Endodermal cell (in vitro differentiated cells): Measurements from ENCODE around the gene ASPG. TPM values are rescaled to one million over a fixed set of nuclear protein-coding genes. Genes with fewer than 3 reads are reported as not detected.
A peak's percentile ranks its signal among the peaks of the same experiment; 100 is the strongest.

Source experiments
- DNase-seq: peaks from one replicate; pipeline ENCODE4 v3.0.0-alpha.2; 2017
- H3K27ac ChIP-seq: 2 replicates; pipeline ENCODE4 v1.5.1; 2013; ENCODE audit warnings: mild to moderate bottlenecking, low read depth, low read length, moderate library complexity
- H3K27me3 ChIP-seq: 2 replicates; pipeline ENCODE4 v1.6.1; 2013; ENCODE audit warnings: mild to moderate bottlenecking, low read length, moderate library complexity; ENCODE audit not compliant: insufficient read depth, control insufficient read depth, poor library complexity, severe bottlenecking
- H3K36me3 ChIP-seq: 2 replicates; pipeline ENCODE4 v1.7.0; 2013; ENCODE audit warnings: mild to moderate bottlenecking, low read length, moderate library complexity; ENCODE audit not compliant: control insufficient read depth, insufficient read depth
- H3K4me1 ChIP-seq: one replicate; pipeline ENCODE4 v1.7.0; 2013; ENCODE audit warnings: low read length; ENCODE audit not compliant: control insufficient read depth, insufficient read depth
- H3K4me3 ChIP-seq: 2 replicates; pipeline ENCODE4 v1.5.1; 2013; ENCODE audit warnings: mild to moderate bottlenecking, low read length, moderate library complexity
- H3K9ac ChIP-seq: 2 replicates; pipeline ENCODE4 v1.6.1; 2013; ENCODE audit warnings: mild to moderate bottlenecking, low read length, moderate library complexity; ENCODE audit not compliant: poor library complexity, severe bottlenecking; ENCODE audit errors: extremely low read depth
- H3K9me3 ChIP-seq: 2 replicates; pipeline ENCODE4 v1.6.1; 2013; ENCODE audit warnings: mild to moderate bottlenecking, low read length, moderate library complexity; ENCODE audit not compliant: control insufficient read depth
- H3K27ac Mint-ChIP-seq: 2 replicates; pipeline ENCODE4 v1.8.0; 2020; ENCODE audit warnings: mixed read lengths
- H3K27me3 Mint-ChIP-seq: 2 replicates; pipeline ENCODE4 v1.8.0; 2021; ENCODE audit warnings: mild to moderate bottlenecking, mixed read lengths; ENCODE audit not compliant: insufficient read depth
- H3K36me3 Mint-ChIP-seq: 2 replicates; pipeline ENCODE4 v1.8.0; 2020; ENCODE audit warnings: low read depth, mixed read lengths
- H3K4me1 Mint-ChIP-seq: 2 replicates; pipeline ENCODE4 v1.8.0; 2020; ENCODE audit warnings: mixed read lengths
- H3K4me3 Mint-ChIP-seq: 2 replicates; pipeline ENCODE4 v1.8.0; 2020; ENCODE audit warnings: mild to moderate bottlenecking, moderate library complexity, mixed read lengths
- H3K9me3 Mint-ChIP-seq: 2 replicates; pipeline ENCODE4 v1.8.0; 2020; ENCODE audit warnings: mild to moderate bottlenecking, mixed read lengths
- CTCF ChIP-seq: fragments of 200-600 bp; sonication (generic); conservative IDR thresholded peaks from 2 replicates; pipeline ENCODE4 v1.5.0; 2021; ENCODE audit warnings: antibody characterized with exemption, mild to moderate bottlenecking
- WGBS, 2 experiments: methylation state at CpG; one replicate each; pipeline versions ENCODE4 v1.1.5 to v1.1.7; 2013; ENCODE audit warnings: missing lambda C conversion rate in 2 of 2, mixed read lengths in 1 of 2; ENCODE audit not compliant: insufficient coverage in 1 of 2, insufficient read length in 1 of 2; 5-methylcytosine and 5-hydroxymethylcytosine counted together
- total RNA-seq, 2 donors: library from RNA; stranded (reverse); fragmentation: NEBNext Ultra II Directional in 1 of 2; extraction: Animal tissue kit (Norgen Biotek cat#: 25700) in 1 of 2; gene quantifications; 2 replicates in 1 of 2; 3 replicates in 1 of 2; pipeline ENCODE4 v1.2.1, GENCODE V29; 2021

ASPG gene
- total RNA-seq, 2 donors from 2014 or later = 0.71 to 1.4 TPM

GRCh38 chr14:104112609-104113571 is 27.4 kb downstream of the ASPG start:
- H3K4me3 Mint-ChIP-seq = no peak overlapping the region
- H3K9me3 Mint-ChIP-seq = no peaks in the 10 kb centered on the region
- Histone ChIP-seq H3K27ac (no peak overlapping the region), H3K9ac (no peak overlapping the region), H3K4me1 (no peaks in the 10 kb centered on the region), H3K27me3 (peaks cover 32% of the 10 kb centered on the region), H3K9me3 (no peaks in the 10 kb centered on the region), H3K4me3 (no peak overlapping the region), H3K36me3 (no peaks in the 10 kb centered on the region)
- no peaks in the 10 kb centered on the region for H3K4me1 Mint-ChIP-seq
- peak; percentile 42 for DNase-seq
- no peak overlapping the region for H3K27ac Mint-ChIP-seq
- TF ChIP-seq CTCF = no peak
- WGBS, 2 experiments = 72 to 78% methylated on average over 9 to 17 of the region's 17 CpGs
- H3K27me3 Mint-ChIP-seq = peaks cover 30% of the 10 kb centered on the region
- no peaks in the 10 kb centered on the region for H3K36me3 Mint-ChIP-seq

DNA sequence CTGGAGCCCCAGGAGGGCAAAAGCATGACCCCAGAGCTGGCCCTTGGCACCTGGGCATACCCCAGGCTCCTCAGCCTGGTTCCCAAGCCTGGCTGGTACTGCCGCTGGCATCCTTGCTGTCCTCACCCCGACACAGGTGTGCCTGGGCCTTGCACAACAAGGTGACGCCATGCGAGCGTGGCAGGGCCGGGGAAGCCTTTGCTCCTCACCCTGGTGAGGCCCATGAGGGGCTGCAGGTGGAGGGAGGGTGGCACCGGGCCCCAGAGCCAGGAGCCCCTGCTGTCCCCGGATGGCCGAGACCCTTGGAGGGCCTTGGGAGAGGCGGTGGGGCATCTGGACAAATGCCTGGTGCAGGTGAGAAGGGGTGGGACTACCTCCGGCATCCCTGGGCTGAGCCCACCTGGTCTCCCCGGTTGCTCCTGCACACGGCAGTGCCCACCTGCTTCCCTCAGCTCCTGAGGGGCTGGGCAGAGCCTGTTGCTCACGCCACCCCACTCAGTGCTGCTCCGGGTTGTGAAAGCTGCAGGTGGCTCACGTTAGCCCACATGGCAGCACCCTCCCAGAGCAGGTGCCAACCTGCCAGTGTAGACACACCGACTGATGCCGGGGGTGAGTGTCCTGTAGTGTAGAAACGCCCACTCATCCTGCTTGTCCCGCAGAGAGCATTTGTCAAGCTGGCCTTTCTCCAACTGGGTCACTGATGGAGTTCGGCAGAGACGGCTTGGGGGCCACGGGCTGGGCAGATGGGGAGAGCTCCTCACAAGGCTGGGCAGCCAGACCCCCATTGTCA is 28.3 kb downstream of the ASPG start:
- peaks cover 40% of the 10 kb centered on the region for H3K27me3 Mint-ChIP-seq
- TF ChIP-seq CTCF = no peak

DNA sequence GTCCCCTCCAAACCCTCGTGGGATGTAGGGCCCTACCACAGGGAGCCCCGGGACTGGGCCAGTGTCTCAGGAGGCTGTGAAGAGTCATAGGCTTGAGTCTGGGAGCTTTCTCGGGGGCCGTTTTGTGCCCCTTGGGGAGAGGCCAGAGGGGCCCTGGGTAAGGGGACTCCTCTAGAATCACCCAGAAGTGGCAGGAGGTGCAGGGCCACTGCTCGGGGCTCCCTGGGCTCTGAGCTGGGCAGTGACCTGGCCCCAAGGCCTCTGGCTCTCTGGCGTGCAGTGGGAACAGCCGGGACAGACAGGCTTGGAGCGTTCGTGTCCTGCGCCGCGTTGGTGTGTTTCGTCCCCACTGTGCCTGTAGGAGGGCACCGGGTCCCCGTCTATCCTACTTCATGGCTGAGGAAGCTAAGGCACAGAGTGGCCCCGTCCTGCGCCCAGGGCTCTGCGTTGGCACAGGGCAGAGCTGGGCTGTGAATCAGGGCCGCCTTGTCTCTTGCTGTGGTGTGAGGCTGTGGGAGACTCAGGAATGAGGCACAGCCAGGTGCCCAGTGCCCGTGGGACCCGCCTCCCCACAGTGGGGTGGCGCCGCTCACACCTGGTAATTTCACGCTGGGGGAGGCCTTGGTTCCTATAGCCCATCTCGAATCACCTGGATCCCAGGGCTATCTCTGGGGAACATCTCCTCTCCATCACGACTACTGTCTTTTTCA is 29.1 kb downstream of the ASPG start:
- Histone ChIP-seq H3K9me3 (no peaks in the 10 kb centered on the region), H3K27me3 (peaks cover 49% of the 10 kb centered on the region), H3K36me3 (no peaks in the 10 kb centered on the region), H3K4me1 (no peaks in the 10 kb centered on the region), H3K27ac (no peak overlapping the region), H3K9ac (no peak overlapping the region), H3K4me3 (no peak overlapping the region)
- Mint-ChIP-seq H3K27me3 (peaks cover 47% of the 10 kb centered on the region), H3K4me3 (no peak overlapping the region), H3K4me1 (no peaks in the 10 kb centered on the region), H3K9me3 (no peaks in the 10 kb centered on the region), H3K27ac (no peak overlapping the region), H3K36me3 (no peaks in the 10 kb centered on the region)
- 88 to 92% methylated on average over 20 to 26 of the region's 26 CpGs for WGBS, 2 experiments
- no peak for TF ChIP-seq CTCF
- DNase-seq = peak; percentile 42

More for the DNA sequence above, 28.3 kb downstream of the ASPG start:
- Histone ChIP-seq H3K36me3 (no peaks in the 10 kb centered on the region), H3K9me3 (no peaks in the 10 kb centered on the region), H3K9ac (no peak overlapping the region), H3K27ac (no peak overlapping the region), H3K4me3 (no peak overlapping the region), H3K4me1 (no peaks in the 10 kb centered on the region), H3K27me3 (peaks cover 41% of the 10 kb centered on the region)
- 87 to 90% methylated on average over 16 to 23 of the region's 23 CpGs for WGBS, 2 experiments
- Mint-ChIP-seq H3K27ac (no peak overlapping the region), H3K4me1 (no peaks in the 10 kb centered on the region), H3K4me3 (no peak overlapping the region), H3K9me3 (no peaks in the 10 kb centered on the region), H3K36me3 (no peaks in the 10 kb centered on the region)
- DNase-seq = peak; percentile 36
